Measurements from ENCODE around the gene PLEK.

PLEK gene

GRCh38 chr2:68414876-68415275 is 49.8 kb downstream of the PLEK start:
- H3K27ac ChIP-seq: no peak overlapping the region
- H3K4me3 ChIP-seq (ENCODE audit: low read depth, low read length): no peak overlapping the region
- H3K36me3 ChIP-seq (replicated peaks): no peaks in the 10 kb centered on the region
- no peaks in the 10 kb centered on the region for H3K27me3 ChIP-seq (replicated peaks)
- no peak for TF ChIP-seq CTCF (IDR thresholded peaks at IDR 0.05; ENCODE audit: low read depth, low read length, missing control alignments)
- DNase-seq: no peak
- in situ Hi-C loops (cut with HindIII; ENCODE audit: low pct_ligation_motif_present, low sequenced_read_pairs): no loop called here

DNA sequence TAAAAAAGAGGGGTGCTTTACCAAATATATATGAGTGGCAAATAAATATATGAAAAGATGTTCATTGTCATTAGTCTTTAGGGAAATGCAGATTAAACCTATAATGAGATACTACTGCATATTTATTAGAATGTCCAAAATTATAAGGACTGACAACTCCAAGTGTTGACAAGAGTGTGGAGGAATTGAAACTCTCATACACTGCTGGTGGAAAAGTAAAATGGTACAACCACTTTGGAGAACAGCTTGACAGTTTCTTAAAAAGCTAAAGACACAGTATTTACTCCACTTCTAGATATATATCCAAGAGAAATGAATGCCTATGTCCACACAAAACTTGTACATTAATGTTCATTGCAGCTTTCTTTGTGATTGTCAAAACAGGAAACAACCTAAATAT is 50.4 kb downstream of the PLEK start:
- no peaks in the 10 kb centered on the region for H3K27me3 ChIP-seq (replicated peaks)
- no peak for TF ChIP-seq CTCF (IDR thresholded peaks at IDR 0.05; ENCODE audit: low read depth, low read length, missing control alignments)
- no peak overlapping the region for H3K27ac ChIP-seq
- DNase-seq: no peak
- in situ Hi-C loops (cut with HindIII; ENCODE audit: low pct_ligation_motif_present, low sequenced_read_pairs): no loop called here
- no peak overlapping the region for H3K4me3 ChIP-seq (ENCODE audit: low read depth, low read length)
- H3K36me3 ChIP-seq (replicated peaks): no peaks in the 10 kb centered on the region

- Histone ChIP-seq H3K27ac (no peak overlapping the region), H3K27me3 (replicated peaks) (no peaks in the 10 kb centered on the region), H3K4me3 (ENCODE audit: low read depth, low read length) (no peak overlapping the region), H3K36me3 (replicated peaks) (no peaks in the 10 kb centered on the region)
- in situ Hi-C loops (cut with HindIII; ENCODE audit: low pct_ligation_motif_present, low sequenced_read_pairs): no loop called here
- no peak for DNase-seq
- TF ChIP-seq CTCF (IDR thresholded peaks at IDR 0.05; ENCODE audit: low read depth, low read length, missing control alignments): no peak
These were observed 51.1 kb downstream of the PLEK start for GRCh38 chr2:68416081-68416675.

DNA sequence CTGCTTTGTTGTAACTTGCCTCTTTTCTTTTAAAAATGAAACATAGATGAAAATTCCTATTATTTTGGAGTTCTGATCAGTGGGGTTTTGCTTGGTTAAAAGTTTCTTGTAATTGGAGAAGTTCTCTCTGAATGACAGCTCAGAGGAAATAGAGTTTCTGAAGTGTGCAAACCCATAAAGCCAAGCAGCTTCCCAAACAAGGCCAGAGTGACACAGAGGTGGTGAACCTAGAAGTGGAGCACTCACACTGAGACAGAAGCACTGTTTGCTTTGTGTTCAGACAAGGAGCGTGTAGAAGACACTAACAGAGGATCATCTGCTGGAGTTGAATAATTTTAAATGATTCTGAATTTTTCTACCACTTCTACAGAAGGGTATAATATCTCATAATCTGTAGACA is 52.8 kb downstream of the PLEK start:
- Histone ChIP-seq H3K27me3 (replicated peaks) (no peaks in the 10 kb centered on the region), H3K36me3 (replicated peaks) (no peaks in the 10 kb centered on the region), H3K27ac (no peak overlapping the region), H3K4me3 (ENCODE audit: low read depth, low read length) (no peak overlapping the region)
- no peak for TF ChIP-seq CTCF (IDR thresholded peaks at IDR 0.05; ENCODE audit: low read depth, low read length, missing control alignments)
- in situ Hi-C loops (cut with HindIII; ENCODE audit: low pct_ligation_motif_present, low sequenced_read_pairs): no loop called here
- no peak for DNase-seq

DNA sequence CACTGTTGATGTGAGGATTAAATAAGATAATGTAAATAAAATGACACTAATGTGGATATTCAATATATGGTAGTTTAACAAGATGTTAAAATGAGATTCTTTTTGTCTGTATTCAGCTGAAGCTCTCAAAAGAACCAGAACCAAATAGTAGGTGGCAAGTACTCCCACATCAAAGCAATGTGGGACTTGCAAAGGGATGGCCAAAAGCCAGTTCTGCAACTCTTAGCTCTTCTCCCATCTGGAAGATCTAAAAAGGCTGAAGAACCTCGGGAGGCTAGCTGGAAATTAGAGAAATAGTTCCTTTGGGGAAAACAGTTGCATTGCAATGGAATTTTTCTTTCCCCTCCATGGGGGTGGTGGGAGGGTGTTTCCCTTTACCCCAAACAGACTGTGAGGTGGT is 53.3 kb downstream of the PLEK start:
- no peak for DNase-seq
- TF ChIP-seq CTCF (IDR thresholded peaks at IDR 0.05; ENCODE audit: low read depth, low read length, missing control alignments): no peak
- in situ Hi-C loops (cut with HindIII; ENCODE audit: low pct_ligation_motif_present, low sequenced_read_pairs): no loop called here
- Histone ChIP-seq H3K4me3 (ENCODE audit: low read depth, low read length) (no peak overlapping the region), H3K27me3 (replicated peaks) (no peaks in the 10 kb centered on the region), H3K27ac (no peak overlapping the region), H3K36me3 (replicated peaks) (no peaks in the 10 kb centered on the region)

GRCh38 chr2:68418855-68419254 is 53.8 kb downstream of the PLEK start:
- no peak for DNase-seq
- no peak for TF ChIP-seq CTCF (IDR thresholded peaks at IDR 0.05; ENCODE audit: low read depth, low read length, missing control alignments)
- no peak overlapping the region for H3K27ac ChIP-seq

More at GRCh38 chr2:68418855-68419254, 53.8 kb downstream of the PLEK start:
- in situ Hi-C loops (cut with HindIII; ENCODE audit: low pct_ligation_motif_present, low sequenced_read_pairs): no loop called here
- Histone ChIP-seq H3K4me3 (ENCODE audit: low read depth, low read length) (no peak overlapping the region), H3K27me3 (replicated peaks) (no peaks in the 10 kb centered on the region), H3K36me3 (replicated peaks) (no peaks in the 10 kb centered on the region)
